ENCODE results near the gene MAP3K12.

MAP3K12 gene

DNA sequence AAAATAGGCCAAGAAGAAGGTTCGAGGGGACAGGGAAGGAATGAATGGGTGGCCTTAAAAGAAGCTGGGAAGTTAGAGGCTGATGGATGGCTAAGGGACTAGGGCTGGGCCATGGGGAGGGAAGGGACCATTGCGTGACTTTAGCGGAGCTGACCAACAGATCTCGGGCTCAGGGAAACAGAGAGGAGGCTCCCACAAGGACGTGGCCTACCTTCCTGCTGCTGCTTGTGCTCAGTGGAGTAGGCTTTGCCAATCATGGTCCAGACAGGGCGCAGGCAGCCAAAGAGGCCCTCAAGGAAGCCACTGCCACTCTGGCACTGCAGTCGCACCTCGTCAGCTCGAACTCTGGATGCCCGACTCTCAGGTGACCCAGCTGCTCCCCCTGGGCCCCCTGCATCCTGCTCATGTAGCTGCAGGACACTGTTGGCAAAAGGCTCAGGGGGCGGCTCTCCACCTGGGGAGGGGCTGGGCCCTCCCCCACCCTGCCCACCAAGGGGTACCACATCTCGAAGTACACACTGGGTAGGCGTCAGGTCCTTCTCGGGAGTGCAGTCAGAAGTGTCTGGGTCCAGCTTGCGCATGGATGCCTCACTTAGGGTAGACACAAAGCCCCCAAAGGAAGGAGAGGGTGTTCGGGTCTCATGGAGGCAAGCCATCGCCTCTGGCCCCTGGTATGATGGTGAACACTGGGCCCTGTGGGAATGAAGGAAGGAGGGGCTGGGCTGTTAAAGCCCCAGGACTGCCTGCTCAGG is 12.3 kb downstream of the MAP3K12 start:
- Histone ChIP-seq H3K4me1 (no peaks in the 10 kb centered on the region), H3K4me2 (ENCODE audit: low read length) (no peak overlapping the region), H3K4me3 (ENCODE audit: low read depth, low read length) (no peak overlapping the region), H3K9ac (no peak overlapping the region), H3K9me3 (ENCODE audit: control insufficient read depth, low read length) (no peaks in the 10 kb centered on the region), H3K27ac (no peak overlapping the region), H3K36me3 (ENCODE audit: control insufficient read depth, insufficient read depth, low read length) (no peaks in the 10 kb centered on the region), H3K79me2 (no peaks in the 10 kb centered on the region), H2AFZ (no peak overlapping the region), H3K27me3 (ENCODE audit: control insufficient read depth, insufficient read depth, low read length) (no peaks in the 10 kb centered on the region)
- TF ChIP-seq, protein P1, sequence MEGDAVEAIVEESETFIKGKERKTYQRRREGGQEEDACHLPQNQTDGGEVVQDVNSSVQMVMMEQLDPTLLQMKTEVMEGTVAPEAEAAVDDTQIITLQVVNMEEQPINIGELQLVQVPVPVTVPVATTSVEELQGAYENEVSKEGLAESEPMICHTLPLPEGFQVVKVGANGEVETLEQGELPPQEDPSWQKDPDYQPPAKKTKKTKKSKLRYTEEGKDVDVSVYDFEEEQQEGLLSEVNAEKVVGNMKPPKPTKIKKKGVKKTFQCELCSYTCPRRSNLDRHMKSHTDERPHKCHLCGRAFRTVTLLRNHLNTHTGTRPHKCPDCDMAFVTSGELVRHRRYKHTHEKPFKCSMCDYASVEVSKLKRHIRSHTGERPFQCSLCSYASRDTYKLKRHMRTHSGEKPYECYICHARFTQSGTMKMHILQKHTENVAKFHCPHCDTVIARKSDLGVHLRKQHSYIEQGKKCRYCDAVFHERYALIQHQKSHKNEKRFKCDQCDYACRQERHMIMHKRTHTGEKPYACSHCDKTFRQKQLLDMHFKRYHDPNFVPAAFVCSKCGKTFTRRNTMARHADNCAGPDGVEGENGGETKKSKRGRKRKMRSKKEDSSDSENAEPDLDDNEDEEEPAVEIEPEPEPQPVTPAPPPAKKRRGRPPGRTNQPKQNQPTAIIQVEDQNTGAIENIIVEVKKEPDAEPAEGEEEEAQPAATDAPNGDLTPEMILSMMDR (IDR thresholded peaks at IDR 0.05) = no peak

DNA sequence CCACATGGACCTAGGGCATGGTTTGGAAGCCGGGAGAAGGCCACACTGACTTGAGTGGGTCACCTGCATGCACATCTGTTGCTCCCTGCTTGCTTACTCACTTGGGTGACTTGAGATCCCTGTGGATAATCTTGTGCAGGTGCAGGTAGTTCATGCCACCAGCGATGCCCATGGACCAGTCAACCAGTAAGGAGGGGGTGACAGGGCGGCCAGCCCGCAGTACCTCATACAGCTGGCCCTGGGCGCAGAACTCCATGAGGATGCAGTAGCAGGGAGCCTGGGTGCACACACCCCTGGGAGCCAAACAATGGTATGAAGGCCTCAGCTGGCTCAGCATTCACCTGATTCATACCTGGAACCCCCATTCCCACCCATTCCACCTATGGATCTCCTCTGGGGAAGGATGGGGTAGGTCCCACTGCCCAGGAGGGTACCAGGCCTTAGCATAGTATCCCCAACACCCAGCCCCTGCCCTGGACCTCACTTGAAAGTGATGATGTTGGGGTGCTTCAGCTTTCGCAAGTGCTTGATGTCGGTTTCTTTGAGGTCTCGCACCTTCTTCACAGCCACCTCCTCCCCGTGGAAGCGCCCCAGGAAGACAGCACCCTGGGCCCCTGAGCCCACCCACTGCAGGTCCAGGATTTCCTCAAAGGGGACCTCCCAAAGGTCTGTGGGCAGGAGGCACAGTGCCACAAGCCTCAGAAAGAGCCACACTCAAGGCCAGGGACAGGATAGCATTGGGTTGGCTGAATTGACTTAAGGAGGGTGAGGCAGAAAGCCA is 13.1 kb downstream of the MAP3K12 start:
- Histone ChIP-seq H3K36me3 (ENCODE audit: control insufficient read depth, insufficient read depth, low read length) (no peaks in the 10 kb centered on the region), H3K27me3 (ENCODE audit: control insufficient read depth, insufficient read depth, low read length) (no peaks in the 10 kb centered on the region), H3K4me1 (no peaks in the 10 kb centered on the region), H3K9ac (no peak overlapping the region), H3K9me3 (ENCODE audit: control insufficient read depth, low read length) (no peaks in the 10 kb centered on the region), H3K79me2 (no peaks in the 10 kb centered on the region), H3K4me2 (ENCODE audit: low read length) (no peak overlapping the region), H2AFZ (no peak overlapping the region), H3K4me3 (ENCODE audit: low read depth, low read length) (no peak overlapping the region), H3K27ac (no peak overlapping the region)
- TF ChIP-seq, protein P1 (IDR thresholded peaks at IDR 0.05) = no peak

DNA sequence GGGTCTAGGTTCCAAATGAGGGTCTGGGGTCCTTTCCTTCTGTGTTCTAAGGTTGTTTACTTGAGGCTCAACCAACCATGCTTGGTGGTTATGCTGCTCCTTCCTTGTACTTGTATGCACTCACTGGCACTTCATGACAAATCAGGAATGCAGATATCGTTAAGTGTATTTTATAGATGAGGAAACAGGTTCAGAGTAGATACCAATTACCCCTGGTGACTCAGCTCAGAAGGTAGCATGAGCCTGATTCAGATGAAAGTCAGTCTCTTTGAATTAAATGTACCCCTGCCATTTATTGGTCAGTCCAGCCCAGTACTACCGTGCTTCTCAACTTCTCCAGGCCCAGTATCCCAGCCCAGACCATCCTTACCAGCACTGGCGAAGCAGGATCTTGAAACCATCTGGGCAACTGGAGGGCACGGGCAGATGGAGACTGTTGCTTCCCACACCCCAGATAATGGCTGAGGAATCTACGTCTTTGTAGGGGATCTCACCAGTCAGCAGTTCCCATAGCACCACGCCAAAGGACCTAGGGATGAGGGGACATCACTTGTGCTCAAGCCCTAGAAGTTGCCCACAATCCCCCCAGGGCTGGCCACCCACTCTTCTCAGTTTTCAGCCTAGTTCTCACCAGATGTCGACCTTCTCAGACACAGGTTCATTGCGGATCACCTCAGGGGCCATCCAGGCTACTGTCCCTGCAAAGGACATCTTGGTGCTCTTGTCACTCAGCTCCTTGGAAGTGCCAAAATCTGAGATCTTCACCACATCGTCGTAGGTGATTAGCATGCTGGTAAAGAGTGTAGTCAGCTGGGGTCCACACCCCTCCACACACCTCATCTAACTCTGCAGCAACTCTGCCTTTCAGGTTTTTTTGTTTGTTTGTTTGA is 14.3 kb downstream of the MAP3K12 start:
- no peak overlapping the region for H2AFZ ChIP-seq
- no peaks in the 10 kb centered on the region for H3K27me3 ChIP-seq (ENCODE audit: control insufficient read depth, insufficient read depth, low read length)
- TF ChIP-seq, protein P1 (IDR thresholded peaks at IDR 0.05) = no peak
- no peaks in the 10 kb centered on the region for H3K79me2 ChIP-seq
- H3K4me1 ChIP-seq = no peaks in the 10 kb centered on the region
- no peak overlapping the region for H3K4me3 ChIP-seq (ENCODE audit: low read depth, low read length)
- no peak overlapping the region for H3K27ac ChIP-seq
- H3K9me3 ChIP-seq (ENCODE audit: control insufficient read depth, low read length) = no peaks in the 10 kb centered on the region
- no peaks in the 10 kb centered on the region for H3K36me3 ChIP-seq (ENCODE audit: control insufficient read depth, insufficient read depth, low read length)
- no peak overlapping the region for H3K4me2 ChIP-seq (ENCODE audit: low read length)
- no peak overlapping the region for H3K9ac ChIP-seq

DNA sequence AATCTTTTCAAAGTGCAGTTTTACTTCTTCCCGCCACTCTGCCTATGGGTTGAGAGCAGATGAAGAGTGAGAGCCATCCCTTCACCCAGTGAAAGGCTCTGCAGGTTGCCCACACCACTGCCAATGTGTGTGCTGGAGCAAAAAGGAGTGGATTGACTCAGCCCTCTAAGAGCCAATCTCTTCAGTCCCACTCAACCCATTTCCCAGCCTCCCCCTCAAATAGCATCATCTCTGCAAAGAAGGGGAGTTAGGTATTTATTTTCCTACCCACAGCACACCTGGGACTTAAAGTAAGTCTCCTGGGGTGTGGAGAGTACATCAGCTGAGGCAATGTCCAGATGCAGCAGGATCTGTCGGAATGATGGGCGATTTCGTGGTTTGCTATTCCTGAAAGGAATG is 15.3 kb downstream of the MAP3K12 start:
- Histone ChIP-seq H3K4me3 (ENCODE audit: low read depth, low read length) (no peak overlapping the region), H3K9me3 (ENCODE audit: control insufficient read depth, low read length) (no peaks in the 10 kb centered on the region), H3K9ac (no peak overlapping the region), H3K36me3 (ENCODE audit: control insufficient read depth, insufficient read depth, low read length) (no peaks in the 10 kb centered on the region), H3K79me2 (no peaks in the 10 kb centered on the region), H3K27ac (no peak overlapping the region), H3K4me2 (ENCODE audit: low read length) (no peak overlapping the region), H3K27me3 (ENCODE audit: control insufficient read depth, insufficient read depth, low read length) (no peaks in the 10 kb centered on the region), H3K4me1 (no peaks in the 10 kb centered on the region), H2AFZ (no peak overlapping the region)
- TF ChIP-seq, protein P1 (IDR thresholded peaks at IDR 0.05) = no peak

Measured in parathyroid adenoma (tissue), 2 donors.